K562 (cell line): Measurements from ENCODE around the gene GABRE. TPM values are rescaled to one million over a fixed set of nuclear protein-coding genes. Genes with fewer than 3 reads are reported as not detected.

Source experiments
- ATAC-seq: fragments of 200-7000 bp; cut with Tn5 transposase; 3 replicates; pipeline ENCODE4 v1.9.1; 2020; ENCODE audit warnings: moderate library complexity
- BruUV-seq: library from RNA; stranded (reverse); fragments of 400-500 nt; replicated peaks from 2 replicates; lab custom pipeline; 2021; lab: Mats Ljungman, UMichigan
- CTCF ChIA-PET: fragments of 300-600 bp; formaldehyde crosslinking; extraction: SDS; loops from one replicate; lab custom pipeline; 2021; ENCODE audit warnings: low intra/inter-chr PET ratio; lab: Yijun Ruan, JAX
- POLR2A ChIA-PET: fragments of 300-600, 350-650 bp; sonication (Branson Sonifier 250); formaldehyde crosslinking; extraction: SDS; loops from one replicate; lab custom pipeline; 2021; ENCODE audit warnings: antibody characterized with exemption, inconsistent platforms; lab: Yijun Ruan, JAX
- DNase-seq, 4 experiments: peaks; one replicate each; pipeline versions ENCODE4 v3.0.0 to v3.0.0-alpha.2; 2011 to 2018; ENCODE audit warnings: low spot score in 3 of 4, mixed read lengths in 3 of 4; ENCODE audit errors: extremely low read depth in 1 of 4
- FAIRE-seq: peaks from 2 replicates; lab custom pipeline; 2011; peaks lifted over from hg19 to GRCh38; lab: Jason Lieb, UNC
- H2AFZ ChIP-seq: 2 replicates; pipeline ENCODE4 v1.6.0; 2011; ENCODE audit warnings: low read depth, low read length, control low read depth, inconsistent platforms
- H3K27ac ChIP-seq: fragments of 200-600 bp; 3 replicates; pipeline ENCODE4 v1.8.0; 2011; ENCODE audit warnings: low read depth, mild to moderate bottlenecking, control low read depth, inconsistent platforms, low read length, moderate library complexity, mixed read lengths; ENCODE audit errors: extremely low read depth
- H3K27me3 ChIP-seq, 2 experiments: fragments of 300-600 bp in 1 of 2; 2 replicates in 1 of 2; 3 replicates in 1 of 2; pipeline versions ENCODE4 v1.6.0 to v1.8.0; 2011; ENCODE audit warnings: inconsistent platforms in 2 of 2, low read length in 2 of 2, mild to moderate bottlenecking in 1 of 2, mixed read lengths in 1 of 2, moderate library complexity in 1 of 2; ENCODE audit not compliant: control insufficient read depth in 2 of 2, insufficient read depth in 2 of 2
- H3K36me3 ChIP-seq: fragments of 300-600 bp; 3 replicates; pipeline ENCODE4 v1.8.0; 2011; ENCODE audit warnings: mild to moderate bottlenecking, low read length, inconsistent platforms; ENCODE audit not compliant: control insufficient read depth, insufficient read depth
- H3K4me1 ChIP-seq, 2 experiments: fragments of 200-600 bp in 1 of 2; replicated peaks in 1 of 2; 2 replicates in 1 of 2; 3 replicates in 1 of 2; pipeline versions ENCODE4 v1.5.1 to v1.8.0; 2011; ENCODE audit warnings: inconsistent platforms in 2 of 2, low read length in 2 of 2, mild to moderate bottlenecking in 1 of 2, mixed read lengths in 1 of 2, moderate library complexity in 1 of 2; ENCODE audit not compliant: control insufficient read depth in 2 of 2, insufficient read depth in 2 of 2
- H3K4me2 ChIP-seq: 2 replicates; pipeline ENCODE4 v1.6.1; 2011; ENCODE audit warnings: low read length, control low read depth, inconsistent platforms, mixed read lengths; ENCODE audit not compliant: insufficient read depth
- H3K4me3 ChIP-seq: fragments of 200-600 bp; sonication (generic), shearing (Covaris generic); 2 replicates; pipeline ENCODE4 v1.5.1; 2016; ENCODE audit warnings: control low read depth, inconsistent platforms
- H3K79me2 ChIP-seq: fragments of 200-600 bp; 3 replicates; pipeline ENCODE4 v1.8.0; 2011; ENCODE audit warnings: low read length, inconsistent platforms; ENCODE audit not compliant: control insufficient read depth, insufficient read depth
- H3K9ac ChIP-seq, 2 experiments: 2 replicates each; pipeline versions ENCODE4 v1.6.0 to v1.6.1; 2011; ENCODE audit warnings: low read depth in 2 of 2, low read length in 2 of 2, control low read depth in 1 of 2, inconsistent platforms in 1 of 2, mild to moderate bottlenecking in 1 of 2, mixed read lengths in 1 of 2; ENCODE audit not compliant: insufficient read depth in 1 of 2
- H3K9me1 ChIP-seq: one replicate; pipeline ENCODE4 v1.6.0; 2011; ENCODE audit warnings: inconsistent platforms, mild to moderate bottlenecking, low read length, moderate library complexity; ENCODE audit not compliant: control insufficient read depth, insufficient read depth
- H3K9me3 ChIP-seq: replicated peaks from 2 replicates; pipeline ENCODE4 v1.5.1; 2011; ENCODE audit warnings: low read depth, low read length, inconsistent platforms; ENCODE audit not compliant: control insufficient read depth, insufficient read depth
- H4K20me1 ChIP-seq: replicated peaks from 2 replicates; pipeline ENCODE4 v1.6.1; 2011; ENCODE audit warnings: low read length, inconsistent platforms, mixed read lengths; ENCODE audit not compliant: control insufficient read depth, insufficient read depth
- ARID1B ChIP-seq: fragments of 450-650 bp; IDR thresholded peaks from 2 replicates; pipeline ENCODE4 v1.6.1; 2016; ENCODE audit warnings: antibody characterized with exemption, mild to moderate bottlenecking, inconsistent platforms
- ASH1L ChIP-seq: fragments of 450-650 bp; IDR thresholded peaks from 2 replicates; pipeline ENCODE4 v1.6.1; 2018; ENCODE audit warnings: borderline replicate concordance, mild to moderate bottlenecking, low read depth; ENCODE audit not compliant: partially characterized antibody
- BACH1 ChIP-seq: fragments of 200-800 bp; sonication (Bioruptor generic); IDR thresholded peaks from 2 replicates; pipeline ENCODE4 v1.6.1; 2016; ENCODE audit warnings: missing genetic modification characterization, missing compliant biosample characterization
- BRD9 ChIP-seq: fragments of 450-650 bp; IDR thresholded peaks from 2 replicates; pipeline ENCODE4 v1.6.1; 2018; ENCODE audit warnings: low read depth; ENCODE audit not compliant: partially characterized antibody
- DPF2 ChIP-seq: fragments of 450-650 bp; IDR thresholded peaks from 2 replicates; pipeline ENCODE4 v1.6.1; 2016
- HDAC8 ChIP-seq: fragments of 450-650 bp; IDR thresholded peaks from 2 replicates; pipeline ENCODE4 v1.6.1; 2016; ENCODE audit warnings: mild to moderate bottlenecking, missing genetic modification characterization, moderate library complexity, missing compliant biosample characterization
- HINFP ChIP-seq: fragments of 450-650 bp; conservative IDR thresholded peaks from 2 replicates; pipeline ENCODE4 v1.6.1; 2016; ENCODE audit warnings: missing genetic modification characterization, low read depth, mild to moderate bottlenecking, control low read depth, missing compliant biosample characterization
- KDM1A ChIP-seq, 2 experiments: fragments of 450-650 bp; IDR thresholded peaks; 2 replicates each; pipeline ENCODE4 v1.6.1; 2016; ENCODE audit warnings: mild to moderate bottlenecking in 2 of 2
- PCBP1 ChIP-seq: fragments of 200-400 bp; formaldehyde crosslinking; IDR thresholded peaks from 2 replicates; pipeline ENCODE4 v1.6.1; 2018; ENCODE audit warnings: mild to moderate bottlenecking, low read depth, low read length; ENCODE audit not compliant: poor library complexity, severe bottlenecking
- SFPQ ChIP-seq: fragments of 200-400 bp; formaldehyde crosslinking; IDR thresholded peaks from 2 replicates; pipeline ENCODE4 v1.6.1; 2017; ENCODE audit warnings: mild to moderate bottlenecking, low read depth, low read length, moderate library complexity
- SIRT6 ChIP-seq: IDR thresholded peaks from one replicate; pipeline ENCODE4 v1.6.1; 2012; ENCODE audit warnings: low read depth, mild to moderate bottlenecking, control low read depth, inconsistent platforms, low read length, moderate library complexity
- SMAD4 ChIP-seq: fragments of 250-450 bp; sonication (Bioruptor Pico); conservative IDR thresholded peaks from 2 replicates; pipeline ENCODE4 v1.8.0; 2021; ENCODE audit warnings: inconsistent platforms, mild to moderate bottlenecking, moderate library complexity
- TFAP4 ChIP-seq: sonication (generic); formaldehyde crosslinking; IDR thresholded peaks from 2 replicates; pipeline ENCODE4 v1.8.0; 2022; ENCODE audit warnings: missing genetic modification reagents, mild to moderate bottlenecking, moderate library complexity, borderline replicate concordance
- ZBTB9 ChIP-seq: fragments of 450-650 bp; formaldehyde crosslinking; IDR thresholded peaks from 2 replicates; pipeline ENCODE4 v1.4.0; 2020; ENCODE audit warnings: mild to moderate bottlenecking, moderate library complexity
- ZNF436 ChIP-seq: fragments of 250-450, 450-650 bp; sonication (Bioruptor Pico); formaldehyde crosslinking; IDR thresholded peaks from 2 replicates; pipeline ENCODE4 v1.7.0; 2020; ENCODE audit warnings: mild to moderate bottlenecking
- ZNF644 ChIP-seq: fragments of 200-800 bp; sonication (Bioruptor generic); IDR thresholded peaks from 2 replicates; pipeline ENCODE4 v1.6.1; 2016; ENCODE audit warnings: low read depth, missing genetic modification characterization, missing compliant biosample characterization
- WGBS: fragments of 100-300 bp; shearing (Covaris generic); methylation state at CpG from one replicate; pipeline ENCODE4 v1.1.6; 2016; ENCODE audit warnings: low coverage, mixed read lengths; ENCODE audit not compliant: insufficient coverage; ENCODE audit errors: missing lambda C conversion rate; 5-methylcytosine and 5-hydroxymethylcytosine counted together
- in situ Hi-C: fragments of 300-500 bp; cut with MboI; formaldehyde crosslinking; loops from 4 replicates; pipeline ENCODE4 v1.15.0; 2018; ENCODE audit warnings: inconsistent platforms, mixed read lengths
- intact Hi-C: fragments of 100-400 bp; cut with micrococcal nuclease; formaldehyde crosslinking; loops from 2 replicates; pipeline ENCODE4 v1.14.2; 2022
- polyA plus RNA-seq, 8 experiments: library from polyadenylated mRNA; depleted of rRNA in 4 of 8; stranded (reverse) in 5 of 8; unstranded in 3 of 8; fragments of >200 nt; fragmentation: Nextera tagmentation in 2 of 8; fragmentation: Illumina TruSeq in 1 of 8; extraction: Ambion mirVana in 2 of 8; extraction: Trizol in 1 of 8; gene quantifications; 2 replicates each; pipeline versions ENCODE4 v1.2.1 to v1.2.3, GENCODE V29; 2011 to 2014; ENCODE audit warnings: inconsistent platforms in 1 of 8, missing spikeins in 1 of 8
- total RNA-seq, 7 experiments: library from RNA; depleted of rRNA in 6 of 7; stranded (reverse); fragments of >200 nt in 6 of 7; fragmentation: Illumina TruSeq in 2 of 7; extraction: Trizol in 2 of 7; gene quantifications; 2 replicates each; pipeline versions ENCODE4 v1.2.1 to v1.2.3, GENCODE V29; 2011 to 2021; ENCODE audit warnings: low replicate concordance in 1 of 7

The GABRE gene
- total and polyA plus RNA-seq, 9 of the 15 experiments (the other 6 are each of a cell fraction or from before 2014, with no cell fraction given), result 23.1 to 456 (median 148) TPM

GRCh38 chrX:151985955-151986354, 11.5 kb upstream of the GABRE start:
- no peaks in the 10 kb centered on the region for H3K9me1 ChIP-seq
- H3K79me2 ChIP-seq, result peaks cover 7% of the 10 kb centered on the region; the same call in 1 of the 3 replicates
- ChIA-PET CTCF (no interaction called here), POLR2A (interaction anchor here (1.6 to 5.3 kb wide), 3 partner anchors 8 to 12 kb away, joined by 4 to 45 read pairs (median 7); partner anchors contain the start of gene GABRE)
- BruUV-seq, result no TSS peak
- intact Hi-C loops, result no loop called here
- H3K4me1 ChIP-seq, result peaks cover 12 to 83% of the 10 kb centered on the region in 2 experiments; a peak in 4 of 5 replicates
- 0% methylated on average over 3 of the region's 3 CpGs for WGBS
- peak; percentile 69 for ATAC-seq
- no peaks in the 10 kb centered on the region; the same call in 2 of the 3 replicates for H3K36me3 ChIP-seq
- peak overlapping the region; percentile 16 to 19; a peak in 2 of 4 replicates for H3K9ac ChIP-seq
- in situ Hi-C loops, result no loop called here
- peak overlapping the region; percentile 76 for H2AFZ ChIP-seq
- H3K4me2 ChIP-seq, result peak overlapping the region; percentile 45
- H3K9me3 ChIP-seq, result no peaks in the 10 kb centered on the region
- H3K27me3 ChIP-seq, result no peaks in the 10 kb centered on the region
- peak; percentile 35 for FAIRE-seq
- H4K20me1 ChIP-seq, result no peaks in the 10 kb centered on the region
- peak in 2 of 4 experiments; percentile 56 to 74 for DNase-seq
- H3K4me3 ChIP-seq, result no peak overlapping the region
- H3K27ac ChIP-seq, result peak overlapping the region; percentile 57; the same call in 2 of the 3 replicates
- TF ChIP-seq BRD9, result no peak
- no peak for TF ChIP-seq SFPQ
- 0 out of 2 replicates have a peak, but pooled peaks have one; percentile 13 for TF ChIP-seq ZNF644 (tag)
- TF ChIP-seq DPF2, result no peak
- TF ChIP-seq TFAP4 (CRISPR knock-in tag), result no peak
- no peak for TF ChIP-seq HDAC8 (tag)
- no peak for TF ChIP-seq KDM1A (IDR thresholded peaks at IDR 0.05)
- no peak for TF ChIP-seq SIRT6
- peak; percentile 15; the same call in 1 of the 2 replicates for TF ChIP-seq SMAD4 (CRISPR knock-in tag)
- TF ChIP-seq ASH1L, result no peak
- TF ChIP-seq ZNF436, result no peak
- TF ChIP-seq ARID1B, result 0 out of 2 replicates have a peak, but pooled peaks have one; percentile 15
- TF ChIP-seq PCBP1, result no peak
- peak; percentile 12; the same call in 1 of the 2 replicates for TF ChIP-seq ZBTB9
- no peak for TF ChIP-seq HINFP
- TF ChIP-seq BACH1, result no peak; the same call in 1 of the 2 replicates
